ENCODE data around the gene CCDC136.

Gene CCDC136

DNA sequence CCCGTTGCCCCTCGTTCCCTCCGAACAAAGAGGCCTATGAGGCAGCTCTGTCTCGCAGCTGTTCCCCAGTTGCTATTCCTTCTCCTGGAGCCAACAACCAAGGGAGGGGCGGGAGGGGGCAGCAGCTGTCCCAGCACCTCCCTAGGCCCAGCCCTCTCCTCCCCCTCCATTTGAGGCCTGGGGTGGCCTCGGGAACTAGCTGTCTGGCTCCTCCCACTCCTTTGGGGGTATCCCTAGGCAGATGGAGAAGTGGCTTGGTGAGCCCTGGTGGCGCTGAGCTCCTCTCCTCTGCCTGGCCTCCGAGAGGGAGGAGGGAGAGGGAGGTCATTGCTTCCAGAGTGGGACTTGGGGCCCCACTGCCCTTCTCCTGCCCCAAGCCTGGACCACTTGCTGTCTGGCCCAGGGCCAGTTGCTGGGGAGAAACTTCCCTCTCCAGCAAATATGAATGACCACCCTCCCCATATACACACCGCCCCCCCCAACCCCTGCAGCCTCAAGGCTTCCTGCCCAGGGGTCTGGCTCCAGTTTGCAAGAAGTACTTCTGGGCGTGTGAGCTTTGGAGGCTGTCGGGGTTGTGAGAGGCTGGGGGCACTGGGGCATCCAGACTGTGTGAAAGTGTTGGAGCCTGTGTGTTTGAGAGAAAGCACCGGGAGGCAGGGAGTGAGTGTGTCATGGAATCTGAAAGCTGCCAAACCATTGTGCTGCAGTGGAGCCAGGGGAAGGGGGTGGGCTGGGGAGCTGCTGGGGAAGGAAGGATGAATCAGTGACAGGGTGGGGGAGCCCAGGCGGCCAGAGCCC, 41.6 kb downstream of the CCDC136 start:
- no peak for DNase-seq

DNA sequence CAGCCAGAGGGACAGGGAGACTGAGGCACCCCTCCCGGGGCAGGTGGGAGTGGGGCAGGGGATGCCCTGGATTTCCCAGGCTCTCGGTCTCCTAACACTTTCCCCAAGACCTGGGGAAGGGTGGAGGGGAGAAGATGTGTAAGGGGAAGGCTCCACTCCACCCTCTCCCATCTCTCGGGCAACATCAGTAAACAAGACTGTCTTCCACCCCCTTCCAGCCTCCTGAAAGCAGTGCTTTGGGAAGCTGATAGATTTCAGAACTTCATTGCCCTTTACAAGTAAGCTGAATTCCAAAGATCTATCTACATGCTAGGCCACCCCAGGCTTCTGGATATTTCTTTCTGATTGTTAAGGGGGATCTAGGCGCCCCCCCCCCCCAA, 42.2 kb downstream of the CCDC136 start:
- no peak for DNase-seq

DNA sequence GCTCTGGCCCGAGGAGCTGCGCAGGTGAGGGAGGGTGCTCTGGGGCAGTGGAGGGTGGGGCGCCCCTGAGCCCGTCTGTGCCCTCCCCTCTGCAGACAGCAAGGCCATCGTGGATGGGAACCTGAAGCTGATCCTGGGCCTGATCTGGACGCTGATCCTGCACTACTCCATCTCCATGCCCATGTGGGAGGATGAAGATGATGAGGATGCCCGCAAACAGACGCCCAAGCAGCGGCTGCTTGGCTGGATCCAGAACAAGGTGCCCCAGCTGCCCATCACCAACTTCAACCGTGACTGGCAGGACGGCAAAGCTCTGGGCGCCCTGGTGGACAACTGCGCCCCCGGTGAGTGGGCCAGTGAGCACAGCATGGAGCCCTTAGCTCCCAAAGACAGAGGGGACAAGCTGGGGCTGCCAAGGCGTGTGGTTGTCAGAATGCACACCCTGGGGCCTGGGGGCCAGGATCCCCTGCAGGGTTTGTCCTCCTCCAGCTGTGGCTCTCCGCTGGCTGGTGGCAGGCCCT, 43.5 kb downstream of the CCDC136 start:
- DNase-seq = no peak

DNA sequence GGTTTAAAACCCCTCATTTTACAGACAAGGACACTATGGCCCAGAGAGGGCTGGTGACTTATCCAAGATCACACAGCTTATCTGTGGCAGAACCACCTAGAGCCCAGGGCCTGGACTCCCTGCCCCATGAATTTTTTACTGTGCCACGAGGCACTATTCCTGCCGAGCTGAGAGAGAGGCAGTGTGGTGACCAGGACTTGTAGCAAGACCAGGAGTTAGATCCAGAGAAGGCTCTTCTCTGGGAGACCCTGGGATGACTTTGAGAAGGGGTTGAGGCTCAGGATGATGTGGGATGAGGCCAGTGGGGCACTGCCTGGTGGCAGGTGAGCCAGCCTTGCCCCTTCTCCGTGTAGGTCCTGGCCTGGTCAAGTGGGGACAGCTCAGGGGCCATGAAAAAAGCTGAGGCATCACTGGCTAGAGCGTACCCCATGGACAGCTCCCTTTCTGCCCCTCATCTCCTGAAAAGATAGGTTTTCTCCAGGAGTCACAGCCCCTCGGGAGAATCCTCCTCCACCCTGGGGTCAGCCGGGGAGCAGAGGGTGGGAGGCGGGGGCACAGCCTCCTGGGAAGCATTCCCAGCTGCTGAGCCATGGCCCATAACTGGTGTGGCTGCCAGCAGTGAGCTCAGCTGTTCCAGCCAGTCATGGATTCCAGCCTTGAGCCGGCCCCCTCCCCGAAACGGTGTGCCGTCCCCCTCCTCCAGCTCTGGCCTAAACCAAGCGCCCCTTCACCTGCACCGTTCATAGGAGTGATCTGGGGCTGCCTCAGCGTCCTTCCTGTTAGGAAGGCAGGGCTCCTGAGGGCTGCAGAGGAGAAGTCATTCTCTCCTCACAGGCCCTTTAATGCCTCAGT, 44.2 kb downstream of the CCDC136 start:
- DNase-seq = no peak

DNA sequence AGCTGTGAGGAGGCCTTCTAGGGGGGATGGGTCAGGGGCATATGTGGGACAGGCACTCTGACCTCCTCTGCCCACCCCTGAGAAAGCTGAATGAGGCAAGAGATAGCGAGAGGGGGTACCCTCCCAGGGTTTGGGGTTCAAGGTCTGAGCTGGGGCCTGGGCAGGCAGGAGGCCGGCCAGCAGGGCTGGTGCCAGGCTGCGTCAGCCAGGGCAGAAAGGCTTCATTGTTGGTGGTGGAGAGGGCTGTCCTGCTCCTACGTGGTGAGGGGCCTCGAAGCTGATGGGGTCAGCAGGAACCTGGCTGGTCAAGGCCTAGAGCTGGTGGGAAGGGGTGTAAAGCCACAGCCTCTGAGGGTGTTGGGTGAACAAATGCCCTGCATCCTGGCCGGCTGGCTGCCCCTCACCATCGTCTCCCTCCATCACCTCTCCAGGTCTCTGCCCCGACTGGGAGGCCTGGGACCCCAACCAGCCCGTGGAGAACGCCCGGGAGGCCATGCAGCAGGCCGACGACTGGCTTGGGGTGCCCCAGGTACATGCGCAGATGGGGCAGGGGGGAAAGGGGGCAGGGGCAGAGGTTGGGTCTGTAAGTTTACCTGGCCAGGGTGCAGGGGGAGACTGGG, 45.1 kb downstream of the CCDC136 start:
- no peak for DNase-seq

DNA sequence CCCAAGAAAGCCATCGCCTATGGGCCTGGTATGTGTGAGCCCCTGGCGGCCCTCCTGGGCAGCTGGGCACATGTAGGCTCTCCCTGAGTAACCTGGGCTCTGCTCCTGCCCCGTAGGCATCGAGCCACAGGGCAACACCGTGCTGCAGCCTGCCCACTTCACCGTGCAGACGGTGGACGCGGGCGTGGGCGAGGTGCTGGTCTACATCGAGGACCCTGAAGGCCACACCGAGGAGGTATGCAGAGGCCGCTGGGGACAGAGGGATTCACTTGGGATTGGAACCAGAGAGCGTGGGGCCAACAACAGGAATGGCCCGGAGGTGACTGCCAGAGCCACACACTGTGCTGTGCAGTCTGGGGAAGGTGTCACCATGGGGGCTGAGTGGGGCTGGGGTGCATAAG, 45.8 kb downstream of the CCDC136 start:
- DNase-seq = no peak

DNA sequence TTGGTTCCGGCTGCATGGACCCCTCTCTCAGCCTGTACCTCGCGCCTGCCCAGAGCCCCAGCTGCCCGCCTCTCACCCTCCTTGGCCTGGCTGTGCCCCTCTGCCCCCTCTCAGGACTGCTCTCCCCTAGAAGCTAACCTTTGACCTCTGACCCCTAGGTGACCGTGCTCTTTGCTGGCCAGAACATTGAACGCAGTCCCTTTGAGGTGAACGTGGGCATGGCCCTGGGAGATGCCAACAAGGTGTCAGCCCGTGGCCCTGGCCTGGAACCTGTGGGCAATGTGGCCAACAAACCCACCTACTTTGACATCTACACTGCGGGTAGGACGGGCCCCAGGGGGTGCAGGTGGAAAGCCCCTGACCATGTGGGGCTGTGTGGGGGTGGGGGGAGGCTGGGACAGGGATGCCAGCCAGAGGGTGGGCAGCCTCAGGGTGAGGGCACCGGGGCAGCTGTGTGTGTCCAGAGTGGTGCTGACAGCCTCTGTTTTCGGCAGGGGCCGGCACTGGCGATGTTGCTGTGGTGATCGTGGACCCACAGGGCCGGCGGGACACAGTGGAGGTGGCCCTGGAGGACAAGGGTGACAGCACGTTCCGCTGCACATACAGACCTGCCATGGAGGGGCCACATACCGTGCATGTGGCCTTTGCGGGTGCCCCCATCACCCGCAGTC, 46.5 kb downstream of the CCDC136 start:
- no peak for DNase-seq

DNA sequence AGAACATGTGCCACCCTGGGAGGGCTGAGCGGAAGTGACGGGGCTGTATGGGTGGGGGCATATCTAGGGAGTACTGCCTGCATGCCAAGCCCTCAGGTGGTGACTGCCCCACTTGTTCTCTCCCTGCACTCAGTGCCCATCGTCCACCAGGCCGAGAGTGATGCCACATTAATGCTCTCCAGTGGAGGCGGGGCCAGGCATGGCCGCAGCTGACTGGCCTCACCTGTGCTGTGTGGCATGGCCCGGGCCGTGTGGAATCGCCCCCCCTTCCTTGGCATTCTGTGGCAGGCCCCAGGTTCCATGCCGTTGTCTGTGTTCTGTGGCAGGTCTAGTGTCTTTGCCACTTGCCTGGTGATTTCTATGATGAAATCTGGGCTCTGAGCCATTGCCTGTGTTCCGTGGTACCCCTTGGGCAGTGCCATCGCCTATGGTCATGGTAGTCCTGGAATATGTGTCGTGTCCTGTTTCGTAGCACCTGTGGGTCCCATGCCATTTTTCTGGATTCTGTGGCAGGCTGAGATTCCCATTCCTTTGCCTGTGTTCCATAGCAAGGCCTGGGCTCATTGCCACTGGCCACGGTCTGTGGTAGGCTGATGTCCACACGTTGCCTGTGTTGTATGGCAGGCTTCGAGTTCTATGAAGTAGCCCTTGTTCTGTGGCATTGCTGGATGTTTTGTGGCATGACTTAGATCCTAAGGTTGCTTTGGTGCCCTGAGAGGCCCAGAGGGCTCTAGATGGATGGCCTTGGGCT, 47.4 kb downstream of the CCDC136 start:
- DNase-seq = no peak

DNA sequence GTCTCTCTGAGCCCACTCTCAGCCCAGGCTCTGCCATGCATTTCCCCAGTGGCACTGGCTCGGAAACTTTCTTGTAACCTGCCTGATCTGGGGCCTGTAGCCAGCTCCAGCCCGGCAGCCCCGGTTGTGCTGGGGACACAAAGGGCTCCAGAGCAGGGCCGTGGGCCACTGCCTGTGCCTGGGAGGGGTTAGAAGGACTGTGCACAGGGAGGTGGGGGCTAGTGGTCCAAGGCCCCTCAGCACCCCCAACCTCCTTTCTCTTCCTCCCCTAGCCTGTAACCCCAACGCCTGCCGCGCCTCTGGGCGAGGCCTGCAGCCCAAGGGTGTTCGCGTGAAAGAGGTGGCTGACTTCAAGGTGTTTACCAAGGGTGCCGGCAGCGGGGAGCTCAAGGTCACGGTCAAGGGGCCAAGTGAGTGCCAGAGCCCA, 48.0 kb downstream of the CCDC136 start:
- DNase-seq = no peak

DNA sequence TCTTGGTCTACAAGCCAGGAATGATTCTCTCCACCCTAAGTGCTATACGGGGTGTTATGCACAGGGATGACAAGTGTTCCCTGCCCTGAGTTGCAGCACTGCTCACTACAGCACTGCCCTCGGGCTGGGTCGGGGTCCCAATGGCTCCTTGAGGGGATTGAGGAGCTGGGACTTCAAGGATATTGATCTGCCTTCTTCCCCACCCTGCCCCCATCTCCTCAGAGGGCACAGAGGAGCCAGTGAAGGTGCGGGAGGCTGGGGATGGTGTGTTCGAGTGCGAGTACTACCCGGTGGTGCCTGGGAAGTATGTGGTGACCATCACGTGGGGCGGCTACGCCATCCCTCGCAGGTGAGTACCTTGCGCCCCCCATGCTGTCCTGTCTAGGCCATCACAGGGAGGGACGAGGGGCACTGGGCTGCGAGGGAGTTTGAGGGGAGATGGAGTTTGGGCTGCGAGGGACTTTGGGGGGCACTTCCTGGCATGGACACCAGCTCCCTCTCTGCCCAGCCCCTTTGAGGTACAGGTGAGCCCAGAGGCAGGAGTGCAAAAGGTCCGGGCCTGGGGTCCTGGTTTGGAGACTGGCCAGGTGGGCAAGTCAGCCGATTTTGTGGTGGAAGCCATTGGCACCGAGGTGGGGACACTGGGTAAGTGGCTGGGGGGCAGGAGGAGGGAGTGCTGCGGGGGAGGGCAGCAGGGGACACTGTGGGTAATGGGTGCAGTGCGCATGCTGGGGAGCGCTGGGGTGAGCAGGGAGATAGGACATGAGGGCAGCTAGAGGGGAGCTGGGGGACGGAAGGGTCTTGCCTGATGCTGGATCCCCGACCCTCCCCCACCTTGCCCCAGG, 48.8 kb downstream of the CCDC136 start:
- no peak for DNase-seq

DNA sequence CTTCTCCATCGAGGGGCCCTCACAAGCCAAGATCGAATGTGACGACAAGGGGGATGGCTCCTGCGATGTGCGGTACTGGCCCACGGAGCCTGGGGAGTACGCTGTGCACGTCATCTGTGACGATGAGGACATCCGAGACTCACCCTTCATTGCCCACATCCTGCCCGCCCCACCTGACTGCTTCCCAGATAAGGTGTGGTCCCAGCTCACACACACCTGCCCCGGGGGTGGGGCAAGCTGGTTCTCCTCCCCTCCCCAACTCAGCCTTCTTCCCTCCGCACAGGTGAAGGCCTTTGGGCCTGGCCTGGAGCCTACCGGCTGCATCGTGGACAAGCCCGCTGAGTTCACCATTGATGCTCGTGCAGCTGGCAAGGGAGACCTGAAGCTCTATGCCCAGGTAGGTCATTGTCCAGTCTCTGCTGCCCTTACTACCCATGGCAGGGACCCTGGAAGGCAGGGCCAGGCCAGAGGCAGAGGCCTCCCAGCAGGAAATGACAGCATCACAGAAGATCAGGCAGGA, 49.5 kb downstream of the CCDC136 start:
- no peak for DNase-seq

DNA sequence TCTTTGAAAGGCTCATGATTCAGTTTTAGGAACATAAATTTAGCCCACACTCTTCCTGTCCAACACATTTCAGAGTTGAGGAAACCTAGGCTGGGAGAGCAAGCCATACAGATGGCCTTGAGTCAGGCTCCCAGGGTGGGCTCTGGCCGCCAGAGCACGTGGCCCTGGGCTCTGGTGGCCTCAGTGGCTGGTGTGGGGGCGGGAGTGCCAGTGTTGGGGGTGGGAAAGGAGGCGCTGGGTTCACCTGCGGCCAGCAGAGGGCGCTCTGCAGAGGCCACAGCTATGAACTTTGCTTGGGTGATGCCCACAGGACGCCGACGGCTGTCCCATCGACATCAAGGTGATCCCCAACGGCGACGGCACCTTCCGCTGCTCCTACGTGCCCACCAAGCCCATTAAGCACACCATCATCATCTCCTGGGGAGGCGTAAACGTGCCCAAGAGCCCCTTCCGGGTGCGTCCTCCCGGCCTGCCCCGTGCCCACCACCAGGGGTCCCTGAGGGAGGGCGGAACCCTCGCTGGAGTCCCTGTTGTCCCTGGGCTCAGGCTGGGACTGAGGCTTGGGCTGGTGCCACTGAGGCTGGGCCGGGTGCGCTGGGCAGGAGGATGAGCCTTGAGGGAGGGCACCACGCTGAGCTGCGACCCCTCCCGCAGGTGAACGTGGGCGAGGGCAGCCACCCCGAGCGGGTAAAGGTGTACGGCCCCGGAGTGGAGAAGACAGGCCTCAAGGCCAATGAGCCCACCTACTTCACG, 50.3 kb downstream of the CCDC136 start:
- DNase-seq = peak; percentile 81

DNA sequence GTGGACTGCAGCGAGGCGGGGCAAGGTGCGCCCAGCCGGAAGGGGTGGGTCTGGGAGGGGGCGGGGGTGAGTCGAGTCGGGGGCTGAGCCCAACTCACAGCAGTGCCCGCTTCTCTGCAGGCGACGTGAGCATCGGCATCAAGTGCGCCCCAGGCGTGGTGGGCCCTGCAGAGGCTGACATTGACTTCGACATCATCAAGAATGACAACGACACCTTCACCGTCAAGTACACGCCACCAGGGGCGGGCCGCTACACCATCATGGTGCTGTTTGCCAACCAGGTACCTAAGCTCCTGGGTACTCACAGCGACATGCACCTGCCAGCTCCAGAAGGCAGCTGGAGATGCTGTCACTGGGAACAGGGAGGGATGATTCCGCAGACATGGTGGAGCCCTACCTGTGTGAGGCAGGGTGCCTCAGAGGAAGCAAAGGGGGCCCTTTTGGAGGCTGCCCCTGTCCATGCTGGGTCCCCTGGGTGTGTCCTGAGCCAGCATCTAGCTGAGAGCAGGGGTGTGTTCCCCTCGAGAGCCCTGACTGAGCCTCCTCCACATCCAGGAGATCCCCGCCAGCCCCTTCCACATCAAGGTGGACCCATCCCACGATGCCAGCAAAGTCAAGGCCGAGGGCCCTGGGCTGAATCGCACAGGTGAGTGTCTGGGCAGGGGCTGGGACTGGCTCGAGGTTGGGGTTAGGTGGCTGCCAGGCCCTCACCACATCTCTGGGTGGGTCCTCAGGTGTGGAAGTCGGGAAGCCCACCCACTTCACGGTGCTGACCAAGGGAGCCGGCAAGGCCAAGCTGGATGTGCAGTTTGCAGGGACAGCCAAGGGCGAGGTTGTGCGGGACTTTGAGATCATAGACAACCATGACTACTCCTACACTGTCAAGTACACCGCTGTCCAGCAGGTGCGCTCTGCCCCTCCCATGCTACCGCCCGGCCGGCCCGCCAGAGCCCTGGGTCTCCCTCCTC, 51.2 kb downstream of the CCDC136 start:
- DNase-seq = no peak

DNA sequence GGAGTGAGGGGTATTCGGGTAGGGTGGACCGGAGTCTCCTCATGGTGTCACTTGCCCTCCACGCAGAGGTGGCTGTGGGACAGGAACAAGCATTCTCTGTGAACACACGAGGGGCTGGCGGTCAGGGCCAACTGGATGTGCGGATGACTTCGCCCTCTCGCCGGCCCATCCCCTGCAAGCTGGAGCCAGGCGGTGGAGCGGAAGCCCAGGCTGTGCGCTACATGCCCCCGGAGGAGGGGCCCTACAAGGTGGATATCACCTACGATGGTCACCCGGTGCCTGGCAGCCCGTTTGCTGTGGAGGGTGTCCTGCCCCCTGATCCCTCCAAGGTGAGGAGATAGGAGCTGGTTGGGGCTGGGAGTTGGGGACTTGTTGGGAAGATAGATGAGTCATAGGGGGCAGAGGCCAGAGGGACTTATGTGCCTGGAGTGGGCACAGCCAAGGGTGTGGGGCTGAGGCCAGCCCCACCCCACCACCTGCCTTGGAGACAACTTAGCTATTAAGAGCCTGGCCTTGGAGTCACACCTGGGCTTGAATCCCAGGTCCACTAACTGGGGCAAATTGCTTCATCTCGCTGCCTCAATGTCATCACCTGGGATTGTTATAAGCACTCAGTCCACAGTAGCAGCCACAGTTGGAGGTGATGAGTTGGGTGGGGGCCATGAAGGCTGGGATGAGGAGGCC, 52.3 kb downstream of the CCDC136 start:
- no peak for DNase-seq

DNA sequence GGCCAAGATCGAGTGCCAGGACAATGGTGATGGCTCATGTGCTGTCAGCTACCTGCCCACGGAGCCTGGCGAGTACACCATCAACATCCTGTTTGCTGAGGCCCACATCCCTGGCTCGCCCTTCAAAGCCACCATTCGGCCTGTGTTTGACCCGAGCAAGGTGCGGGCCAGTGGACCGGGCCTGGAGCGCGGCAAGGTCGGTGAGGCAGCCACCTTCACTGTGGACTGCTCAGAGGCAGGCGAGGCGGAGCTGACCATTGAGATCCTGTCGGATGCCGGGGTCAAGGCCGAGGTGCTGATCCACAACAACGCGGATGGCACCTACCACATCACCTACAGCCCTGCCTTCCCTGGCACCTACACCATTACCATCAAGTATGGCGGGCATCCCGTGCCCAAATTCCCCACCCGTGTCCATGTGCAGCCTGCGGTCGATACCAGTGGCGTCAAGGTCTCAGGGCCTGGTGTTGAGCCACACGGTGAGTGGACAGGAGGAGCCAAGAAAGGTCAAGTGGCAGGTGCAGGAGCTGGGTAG, 53.1 kb downstream of the CCDC136 start:
- no peak for DNase-seq

DNA sequence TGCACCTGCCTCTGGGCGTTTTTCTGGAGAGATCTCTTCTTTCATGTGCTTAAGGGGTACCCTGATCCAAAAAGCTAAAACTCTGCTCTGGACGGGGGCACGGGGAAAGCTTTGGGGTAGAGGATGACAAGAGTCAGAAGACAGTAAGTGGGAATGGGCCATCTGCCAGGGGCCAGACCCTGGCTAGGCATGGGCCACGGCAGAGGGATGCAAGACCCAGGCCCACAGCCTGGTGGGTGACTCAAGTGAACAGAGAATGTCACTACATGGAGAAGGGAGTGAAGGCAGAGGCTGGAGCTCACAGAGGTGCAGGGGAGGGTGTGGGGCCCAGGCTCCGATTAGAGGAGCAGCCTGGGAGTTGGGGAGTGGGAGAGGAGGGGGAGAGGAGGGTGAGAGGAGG, 53.7 kb downstream of the CCDC136 start:
- no peak for DNase-seq

DNA sequence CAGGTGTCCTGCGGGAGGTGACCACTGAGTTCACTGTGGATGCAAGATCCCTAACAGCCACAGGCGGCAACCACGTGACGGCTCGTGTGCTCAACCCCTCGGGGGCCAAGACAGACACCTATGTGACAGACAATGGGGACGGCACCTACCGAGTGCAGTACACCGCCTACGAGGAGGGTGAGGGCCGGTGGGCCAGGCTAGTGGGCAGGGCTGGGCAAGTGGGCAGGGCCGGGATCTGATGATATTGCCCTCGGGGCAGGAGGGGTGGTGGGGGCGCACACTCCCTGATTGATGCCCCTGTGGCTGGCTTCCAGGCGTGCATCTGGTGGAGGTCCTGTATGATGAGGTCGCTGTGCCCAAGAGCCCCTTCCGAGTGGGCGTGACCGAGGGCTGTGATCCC, 54.2 kb downstream of the CCDC136 start:
- DNase-seq = no peak
